TTC549 (cell line): ENCODE data around the gene TMEM108.

Source experiments
- FAIRE-seq: peaks from 2 replicates; lab custom pipeline; 2012; peaks lifted over from hg19 to GRCh38; lab: Jason Lieb, UNC

Gene TMEM108

GRCh38 chr3:133388696-133389395, 350.7 kb downstream of the TMEM108 start:
- FAIRE-seq = no peak

GRCh38 chr3:133390715-133391114, 352.5 kb downstream of the TMEM108 start:
- no peak for FAIRE-seq

GRCh38 chr3:133393204-133393603, 355.0 kb downstream of the TMEM108 start:
- FAIRE-seq = no peak

GRCh38 chr3:133393691-133394474, 355.7 kb downstream of the TMEM108 start:
- FAIRE-seq = no peak

- FAIRE-seq = no peak
Observed at GRCh38 chr3:133394561-133395311, 356.5 kb downstream of the TMEM108 start.

GRCh38 chr3:133396906-133397305, 358.7 kb downstream of the TMEM108 start:
- no peak for FAIRE-seq

- no peak for FAIRE-seq
Observed at GRCh38 chr3:133400006-133400515, 361.9 kb downstream of the TMEM108 start, which contains the start of gene BFSP2. TSS of gene BFSP2 (plus strand) at chr3:133400056. CDS start at chr3:133400084, 28 bp downstream.

GRCh38 chr3:133401374-133402135, 363.4 kb downstream of the TMEM108 start:
- FAIRE-seq = no peak

GRCh38 chr3:133404920-133405319, 366.7 kb downstream of the TMEM108 start:
- FAIRE-seq = no peak

- FAIRE-seq = no peak
Observed at GRCh38 chr3:133408366-133408765, 370.2 kb downstream of the TMEM108 start.

GRCh38 chr3:133408961-133409360, 370.8 kb downstream of the TMEM108 start:
- no peak for FAIRE-seq

- FAIRE-seq = no peak
Observed at GRCh38 chr3:133410191-133410892, 372.2 kb downstream of the TMEM108 start.

GRCh38 chr3:133412183-133413132, 374.3 kb downstream of the TMEM108 start:
- no peak for FAIRE-seq

GRCh38 chr3:133413161-133414020, 375.2 kb downstream of the TMEM108 start:
- FAIRE-seq = no peak

- no peak for FAIRE-seq
Observed at GRCh38 chr3:133414021-133414392, 375.8 kb downstream of the TMEM108 start.

- FAIRE-seq = no peak
Observed at GRCh38 chr3:133418361-133418760, 380.2 kb downstream of the TMEM108 start.

- FAIRE-seq = no peak
Observed at GRCh38 chr3:133419151-133419909, 381.1 kb downstream of the TMEM108 start.
